Activated CD8-positive, alpha-beta memory T cell treated with anti-CD3 and anti-CD28 coated beads for 1 hour (primary cell): ENCODE data around the gene SORCS2.
"Not testable (repeated sequence)": the region's sequence is repeated elsewhere in the genome, so short reads cannot be mapped to it uniquely, and the experiment has no call there.

Experiments
- DNase-seq, 2 donors: peaks; one replicate each; pipeline ENCODE4 v3.0.0-alpha.2; 2020; ENCODE audit warnings: low read depth in 1 of 2; ENCODE audit errors: extremely low read depth in 1 of 2

The SORCS2 gene

DNA sequence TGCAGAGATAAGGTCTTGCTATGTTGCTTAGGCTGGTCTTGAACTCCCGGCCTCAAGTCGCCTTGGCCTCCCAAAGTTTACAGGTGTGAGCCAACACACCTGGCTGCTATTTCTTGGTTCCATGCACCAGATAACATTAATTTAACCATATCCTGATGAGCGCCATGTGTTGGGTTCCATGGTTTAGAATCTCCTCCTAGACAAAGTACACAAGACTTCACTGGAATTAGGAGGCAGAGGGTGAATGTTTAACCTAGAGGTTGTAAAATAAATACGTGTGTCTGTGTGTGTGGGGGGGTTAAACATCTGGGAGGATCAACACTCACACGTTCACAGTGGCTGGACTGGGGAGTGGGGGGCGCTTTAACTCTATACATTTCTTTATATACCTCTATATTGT is 32.4 kb upstream of the SORCS2 start:
- no peak for DNase-seq

- no peak for DNase-seq
Observed at GRCh38 chr4:7160439-7160838, 31.9 kb upstream of the SORCS2 start.

DNA sequence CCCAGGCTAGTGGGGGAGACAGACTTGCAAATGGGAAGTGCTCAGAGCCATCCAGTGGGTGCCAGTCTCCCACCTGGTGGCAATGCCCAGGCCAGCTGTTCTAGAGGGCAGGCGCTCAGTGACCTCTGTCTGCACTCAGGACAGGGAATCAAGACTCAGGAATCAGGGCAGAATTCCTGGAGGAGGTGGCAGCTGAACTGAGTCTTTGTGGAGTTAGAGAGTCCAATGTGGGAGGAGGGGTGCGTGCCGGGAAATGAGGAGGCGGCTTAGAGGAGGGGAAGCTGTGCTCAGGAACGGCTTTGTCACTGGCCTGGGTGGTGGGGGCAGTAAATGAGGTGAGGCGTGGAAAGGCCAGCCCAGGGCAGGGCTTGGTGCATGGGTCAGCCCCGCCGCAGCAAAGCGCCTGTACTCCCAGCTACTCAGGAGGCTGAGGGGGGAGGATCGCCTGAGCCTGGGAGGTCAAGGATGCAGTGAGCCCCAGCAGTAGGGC is 31.3 kb upstream of the SORCS2 start:
- DNase-seq = no peak

DNA sequence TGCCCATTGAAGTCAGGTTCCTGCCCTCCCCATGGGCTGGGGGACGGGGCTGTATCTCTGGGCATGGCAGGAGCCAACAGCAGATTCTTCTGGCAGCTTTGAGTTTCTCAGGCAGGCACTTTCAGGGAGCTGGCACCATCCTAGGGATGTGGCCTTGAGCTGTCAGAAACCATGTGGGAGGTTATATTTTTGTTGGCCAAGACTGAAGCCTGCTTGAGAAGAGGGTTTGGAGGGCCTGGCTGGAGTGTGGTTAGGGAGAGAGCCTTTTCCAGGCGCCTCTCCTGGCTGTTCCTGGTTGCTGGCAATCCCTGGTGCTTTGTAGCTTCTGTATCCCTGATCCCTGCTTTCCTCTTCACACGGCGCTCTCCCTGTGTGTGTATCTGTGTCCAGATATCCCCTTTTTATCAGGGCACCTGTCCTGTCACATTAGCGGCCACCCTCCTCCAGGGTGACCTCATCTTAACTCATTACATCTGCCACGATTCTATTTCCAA is 30.6 kb upstream of the SORCS2 start:
- DNase-seq = no peak

DNA sequence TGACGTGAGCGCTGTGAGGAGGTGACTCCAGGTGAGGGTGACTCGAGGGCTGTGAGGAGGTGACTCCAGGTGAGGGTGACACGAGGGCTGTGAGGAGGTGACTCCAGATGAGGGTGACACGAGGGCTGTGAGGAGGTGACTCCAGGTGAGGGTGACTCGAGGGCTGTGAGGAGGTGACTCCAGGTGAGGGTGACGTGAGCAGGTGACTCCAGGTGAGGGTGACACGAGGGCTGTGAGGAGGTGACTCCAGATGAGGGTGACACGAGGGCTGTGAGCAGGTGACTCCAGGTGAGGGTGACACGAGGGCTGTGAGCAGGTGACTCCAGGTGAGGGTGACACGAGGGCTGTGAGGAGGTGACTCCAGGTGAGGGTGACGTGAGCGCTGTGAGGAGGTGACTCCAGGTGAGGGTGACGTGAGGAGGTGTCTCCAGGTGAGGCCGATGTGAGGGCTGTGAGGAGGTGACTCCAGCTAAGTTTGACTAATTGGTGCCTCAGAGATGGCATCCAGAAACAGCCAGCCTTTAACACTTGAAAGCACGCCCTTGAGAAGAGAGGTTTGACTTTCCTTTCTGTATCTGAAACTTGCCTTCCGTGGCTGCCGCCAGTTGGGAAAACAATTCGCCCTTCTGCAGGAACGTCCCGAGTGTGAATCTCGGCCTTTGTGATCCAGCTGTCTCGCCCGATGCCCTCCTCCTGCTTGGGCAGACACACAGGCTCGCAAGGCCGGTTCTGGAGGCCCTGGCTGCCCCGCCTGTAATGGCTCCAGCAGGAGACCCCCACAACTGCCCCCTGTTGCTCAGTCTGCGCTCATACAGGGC is 27.1 kb upstream of the SORCS2 start:
- not testable (repeated sequence) for DNase-seq

DNA sequence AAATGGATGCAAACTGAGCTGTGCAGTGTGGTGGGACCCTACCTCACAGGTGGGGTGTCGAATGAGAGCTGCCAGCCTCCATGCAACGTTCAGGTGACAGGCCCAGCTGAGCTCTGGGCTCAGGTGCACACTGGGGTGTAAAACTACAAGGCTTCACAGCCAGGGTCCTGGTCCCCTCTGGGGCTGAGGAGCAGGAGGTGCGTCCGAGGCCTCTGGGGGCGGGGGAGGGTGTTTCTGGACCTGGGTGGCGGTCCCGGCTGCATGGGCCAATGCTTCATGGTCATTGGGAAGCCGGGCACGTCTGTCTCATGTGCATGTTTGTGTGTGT is 26.5 kb upstream of the SORCS2 start:
- no peak for DNase-seq

GRCh38 chr4:7166237-7166636 is 26.1 kb upstream of the SORCS2 start:
- no peak for DNase-seq

DNA sequence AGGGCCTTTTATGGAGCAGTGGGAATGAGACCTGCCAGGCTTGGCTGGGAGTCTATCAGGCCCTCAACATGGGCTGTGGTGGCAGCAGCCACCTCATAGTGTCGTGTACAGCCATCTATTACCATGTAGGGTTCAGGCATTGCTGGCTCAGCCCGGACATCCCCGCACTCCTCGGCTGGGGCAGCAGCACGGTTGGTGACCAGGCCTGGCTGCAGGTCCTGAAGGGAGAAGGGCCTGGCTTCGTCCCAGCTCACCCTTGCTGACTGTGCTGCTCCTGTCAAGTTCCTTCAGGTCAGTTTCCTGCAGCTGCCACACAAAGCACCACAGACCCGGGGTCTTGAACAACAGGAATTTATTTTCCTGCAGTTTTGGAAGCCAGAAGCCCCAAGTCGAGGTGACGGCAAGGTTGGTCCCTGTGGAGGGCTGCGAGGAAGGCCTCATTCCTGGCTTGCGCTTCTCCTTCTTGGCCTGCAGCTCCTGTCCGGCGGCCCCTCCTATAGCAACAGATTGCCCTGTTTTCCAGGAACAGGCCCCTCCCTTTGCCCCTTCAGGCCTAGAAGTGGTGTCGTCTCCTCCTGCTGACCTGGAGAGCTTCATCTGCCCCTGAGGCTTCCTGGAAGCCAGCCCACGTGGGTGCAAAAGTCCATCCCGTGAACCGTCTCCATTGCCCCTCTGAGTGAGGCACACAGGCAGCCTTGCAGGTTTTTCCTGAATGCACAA is 25.2 kb upstream of the SORCS2 start:
- no peak for DNase-seq

DNA sequence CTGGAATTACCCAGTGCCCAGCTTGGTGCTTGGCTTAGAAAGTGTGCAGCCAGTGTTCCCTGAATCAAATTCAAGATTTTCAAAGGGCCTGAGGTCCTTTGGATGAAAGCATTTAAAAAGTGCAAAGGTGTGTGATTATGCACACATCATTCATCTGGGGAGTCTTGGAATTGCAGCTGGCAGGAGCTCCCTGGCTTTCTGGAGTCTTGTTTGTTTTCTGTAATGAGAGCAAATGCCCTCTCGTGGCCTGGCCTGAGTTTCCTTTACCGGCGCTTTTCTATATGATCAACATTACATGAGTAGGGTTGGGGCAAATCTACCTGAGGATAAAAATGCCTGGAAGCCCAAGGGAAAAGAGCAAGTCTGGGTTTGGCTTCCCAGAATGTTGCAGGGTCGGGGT is 24.6 kb upstream of the SORCS2 start:
- DNase-seq = no peak

DNA sequence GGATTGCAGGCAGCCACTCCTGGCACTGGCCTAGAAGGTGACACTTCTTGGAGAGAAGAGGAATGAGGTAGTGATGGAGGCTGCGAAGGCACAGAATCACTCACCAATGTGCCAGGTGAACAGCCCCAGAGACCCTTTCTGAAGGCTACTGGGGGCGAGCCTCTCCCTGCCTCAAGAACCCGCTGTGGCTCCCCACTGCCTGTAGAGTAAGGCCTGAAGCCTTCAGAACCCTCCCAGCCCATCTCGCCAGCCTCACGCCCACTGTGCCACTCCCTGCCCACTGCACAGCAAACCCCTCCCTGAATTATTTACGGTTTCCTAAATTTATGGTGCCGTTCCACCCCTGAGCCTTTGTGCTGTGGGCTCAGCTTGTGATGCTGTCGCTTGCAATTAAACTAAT is 24.2 kb upstream of the SORCS2 start:
- no peak for DNase-seq

- DNase-seq = no peak
Observed at GRCh38 chr4:7169134-7169533, 23.2 kb upstream of the SORCS2 start.

GRCh38 chr4:7170012-7170411 is 22.3 kb upstream of the SORCS2 start:
- DNase-seq = no peak

DNA sequence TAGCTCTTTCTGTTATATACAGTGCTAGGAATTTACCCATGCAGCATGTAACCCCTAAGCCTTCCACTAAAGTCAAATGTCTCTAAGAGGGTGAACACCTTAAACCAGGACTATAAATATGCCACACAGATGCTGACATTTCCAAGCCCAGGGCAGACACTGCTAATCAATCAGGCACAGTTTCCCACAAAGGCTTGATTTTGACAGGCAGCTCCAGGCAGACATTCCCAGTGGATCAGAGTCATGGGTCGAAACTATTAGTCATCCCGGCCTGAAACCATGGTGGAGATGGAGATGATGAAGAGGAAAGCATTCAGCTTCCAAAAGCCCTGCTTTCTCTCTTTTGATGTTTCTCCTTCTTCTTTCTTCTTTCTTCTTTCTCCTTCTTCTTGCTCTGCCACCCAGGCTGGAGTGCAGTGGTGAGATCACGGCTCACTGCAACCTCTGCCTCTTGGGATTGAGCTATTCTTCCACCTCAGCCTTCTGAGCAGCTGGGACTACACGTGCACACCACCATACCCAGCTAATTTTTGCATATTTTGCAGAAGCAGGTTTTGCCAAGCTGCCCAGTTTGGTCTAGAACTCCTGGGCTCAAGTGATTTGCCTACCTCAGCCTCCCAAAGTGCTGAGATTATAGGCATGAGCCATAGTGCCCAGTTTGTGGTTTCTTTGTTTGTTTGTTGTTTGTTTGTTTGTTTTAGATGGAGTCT is 21.0 kb upstream of the SORCS2 start:
- no peak for DNase-seq

GRCh38 chr4:7172508-7172907 is 19.8 kb upstream of the SORCS2 start:
- no peak for DNase-seq

- no peak for DNase-seq
Observed at GRCh38 chr4:7172946-7173345, 19.4 kb upstream of the SORCS2 start.

DNA sequence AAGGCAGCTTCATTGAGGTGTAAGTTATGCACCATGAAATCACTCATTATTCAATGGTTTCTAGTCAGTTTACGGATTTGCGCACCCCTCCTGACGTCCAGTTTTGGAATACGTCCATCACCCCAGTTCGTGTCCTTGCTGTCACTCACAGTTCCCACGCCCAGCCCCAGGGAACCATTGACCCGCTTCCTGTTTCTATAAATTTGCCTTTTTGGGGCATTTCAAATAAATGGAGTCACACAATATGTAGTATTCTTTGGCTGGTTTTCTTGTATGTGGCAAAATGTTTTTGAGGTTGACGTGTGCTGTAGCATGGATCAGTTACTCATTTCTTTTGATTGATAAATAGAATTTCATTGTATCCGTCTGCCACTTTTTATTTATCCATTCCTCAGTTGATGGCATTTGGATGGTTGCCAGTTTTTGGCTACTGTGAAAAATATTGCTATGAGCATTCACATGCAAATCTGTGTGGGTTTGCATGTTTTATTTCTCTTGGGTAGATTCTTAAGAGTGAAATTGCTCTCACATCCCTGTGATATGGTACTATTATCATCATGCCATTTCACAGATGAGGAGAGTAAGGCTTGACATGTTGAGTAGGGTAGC is 18.4 kb upstream of the SORCS2 start:
- DNase-seq = no peak

GRCh38 chr4:7179158-7179557 is 13.2 kb upstream of the SORCS2 start:
- no peak for DNase-seq

GRCh38 chr4:7180938-7181337 is 11.4 kb upstream of the SORCS2 start:
- no peak for DNase-seq

DNA sequence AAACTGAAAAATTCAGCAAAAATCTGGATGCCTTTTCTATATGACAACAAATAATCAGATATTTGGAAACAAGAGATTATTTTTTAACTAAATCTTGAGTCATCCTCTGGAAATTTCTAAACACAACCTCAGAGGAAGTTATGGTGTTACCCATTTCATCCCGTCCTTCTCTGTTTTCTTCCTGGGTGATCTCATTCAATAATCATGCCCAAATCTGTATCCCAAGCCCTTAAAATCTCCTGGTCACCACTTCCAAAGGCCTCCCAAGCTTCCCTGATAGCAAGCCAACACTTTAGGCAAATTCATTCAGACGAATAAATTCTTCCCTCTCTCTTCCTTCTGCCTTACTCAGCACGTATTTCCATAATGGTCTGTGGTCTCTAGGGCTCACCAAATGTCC is 9.7 kb upstream of the SORCS2 start:
- DNase-seq = no peak

DNA sequence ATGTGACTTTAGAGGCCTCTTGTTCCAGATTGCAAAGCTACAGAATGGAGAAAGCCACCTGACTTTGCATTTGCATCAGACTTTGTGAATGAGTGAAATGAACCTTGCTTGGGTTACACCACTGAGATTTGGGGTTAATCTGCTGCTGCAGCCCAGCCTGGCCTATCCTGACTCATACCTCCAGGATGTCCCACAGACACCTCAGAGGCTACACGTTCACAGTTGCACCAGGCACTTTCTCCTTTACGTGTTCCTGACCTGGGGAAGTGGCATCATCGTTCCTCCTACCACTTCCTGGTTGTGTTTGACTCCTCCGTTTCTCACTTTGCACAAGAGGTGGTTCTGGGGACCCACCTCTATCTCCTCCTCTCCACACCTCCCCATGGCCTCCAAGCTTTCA is 9.2 kb upstream of the SORCS2 start:
- DNase-seq = no peak

DNA sequence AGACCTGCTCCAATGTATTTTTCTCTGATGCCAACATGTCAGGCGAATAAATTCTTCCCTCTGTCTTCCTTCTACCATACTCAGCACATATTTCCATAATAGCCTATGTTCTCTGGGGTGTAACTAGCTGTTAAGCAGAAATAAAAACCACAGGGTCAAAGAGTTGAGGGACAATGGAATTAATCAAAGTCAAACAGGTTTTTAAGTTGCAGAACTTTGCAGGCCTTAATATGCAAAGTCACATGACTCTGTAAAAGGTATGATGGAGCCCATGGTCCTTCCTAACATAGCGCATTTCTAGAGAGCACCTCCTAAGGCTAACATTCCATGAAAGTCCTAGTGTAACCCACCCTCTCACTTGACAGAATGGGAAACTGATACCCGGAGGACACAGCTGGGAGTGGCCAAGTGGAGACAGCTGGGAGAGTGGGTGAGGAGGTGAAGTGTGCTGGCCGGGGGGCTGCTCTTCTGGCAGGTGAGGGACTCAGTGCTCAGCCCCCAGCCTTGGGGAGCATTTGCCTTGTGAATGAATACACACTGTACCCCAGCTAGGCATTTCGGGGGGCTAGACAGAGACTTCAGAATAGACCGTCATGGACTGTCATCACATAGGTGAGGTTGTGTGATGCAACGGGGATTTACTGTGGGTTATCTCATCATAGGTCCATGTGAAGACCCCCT is 8.4 kb upstream of the SORCS2 start:
- DNase-seq = no peak
